NOMO-1 (cell line): ENCODE measurements around the gene PHACTR1.
A peak's percentile ranks its signal among the peaks of the same experiment; 100 is the strongest.

Experiments
- DNase-seq, 2 experiments: peaks; one replicate each; lab custom pipeline; 2025; ENCODE audit not compliant: unreplicated experiment in 2 of 2; lab: John Stamatoyannopoulos, UW

Gene PHACTR1

GRCh38 chr6:13273202-13273930, 556.8 kb downstream of the PHACTR1 start:
- peak in 1 of 2 experiments; percentile 35 for DNase-seq

DNA sequence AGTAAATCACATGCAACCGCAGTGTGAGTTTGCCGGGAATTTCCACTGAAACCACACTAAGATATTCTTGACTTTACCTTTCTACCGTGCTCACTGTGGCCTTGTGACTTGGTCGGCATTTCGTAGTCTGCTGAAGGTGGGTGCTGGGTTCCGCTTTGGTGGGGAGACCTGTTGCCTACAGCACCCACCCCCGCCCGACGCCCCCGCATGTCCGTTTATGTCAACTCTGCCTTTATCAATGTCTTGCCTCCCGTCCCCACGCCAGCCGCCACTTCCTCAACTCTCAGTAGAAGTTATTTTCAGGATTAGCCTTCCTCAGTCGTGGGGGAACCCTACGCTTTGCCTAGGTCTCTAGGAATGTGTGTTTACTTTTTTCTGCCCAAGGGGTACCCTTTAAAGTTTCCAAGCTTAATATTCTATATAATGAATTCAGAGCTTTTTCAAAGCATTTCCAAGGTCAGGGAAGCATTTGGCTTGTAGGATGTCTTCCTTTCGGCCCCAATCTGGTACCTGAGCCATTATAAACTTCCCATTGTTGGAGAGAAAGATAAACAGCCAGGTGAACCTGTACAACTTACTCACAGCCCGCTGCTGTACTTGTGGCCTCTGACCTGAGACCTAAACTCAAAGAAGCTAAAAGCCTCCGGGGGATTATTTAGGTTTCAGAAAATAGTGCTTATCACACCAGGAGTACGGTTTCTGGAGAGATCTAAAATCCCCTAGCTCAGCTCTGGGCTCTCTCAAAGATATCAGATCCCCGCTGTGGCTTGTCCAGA, 557.6 kb downstream of the PHACTR1 start:
- no peak for DNase-seq

GRCh38 chr6:13274707-13275434, 558.3 kb downstream of the PHACTR1 start:
- no peak for DNase-seq

DNA sequence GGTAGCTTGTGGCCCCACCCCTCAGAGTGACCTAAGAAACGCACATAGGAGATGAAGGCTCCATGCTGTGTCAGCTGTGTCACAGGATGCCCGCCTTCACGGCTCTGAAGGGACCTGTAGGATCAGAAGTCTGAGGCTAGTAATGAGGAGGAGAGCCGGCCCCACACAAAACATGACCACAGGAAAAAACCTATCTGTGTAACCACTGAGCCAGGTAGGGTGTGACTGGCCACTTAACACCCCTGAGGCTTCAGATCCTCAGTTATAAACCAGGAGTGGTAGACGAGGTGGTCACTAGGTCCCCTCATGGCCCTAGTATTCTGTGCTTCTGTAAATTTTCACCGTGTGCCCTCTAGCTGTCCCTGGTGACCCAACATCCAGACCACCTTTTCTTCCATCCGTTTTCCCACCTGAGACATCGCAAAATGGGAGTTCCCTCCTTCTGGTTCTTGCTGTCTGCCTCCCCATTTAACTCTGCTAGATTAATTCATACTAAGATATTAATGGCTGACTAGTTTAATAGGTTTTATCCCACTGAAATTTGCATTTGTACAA, 558.9 kb downstream of the PHACTR1 start:
- DNase-seq: no peak

DNA sequence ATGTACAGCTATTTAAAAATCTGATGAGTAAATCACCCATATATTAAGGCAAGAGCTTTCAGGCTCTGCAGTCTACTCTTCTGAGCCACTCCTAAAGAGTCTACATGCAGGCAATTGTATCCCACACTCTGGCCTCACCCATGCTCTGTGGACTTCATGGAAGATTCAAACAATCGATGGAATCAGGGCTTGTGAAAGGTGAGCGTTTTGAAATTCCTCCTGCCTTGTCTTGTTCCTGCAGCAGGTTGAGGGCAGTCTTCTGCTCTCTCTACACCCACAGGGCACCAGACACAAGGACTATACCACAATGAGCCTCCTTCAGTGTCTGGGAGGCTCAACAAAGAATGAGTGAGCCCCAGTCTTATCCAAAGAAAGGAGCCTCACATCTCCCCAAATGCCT, 560.7 kb downstream of the PHACTR1 start:
- DNase-seq: no peak

DNA sequence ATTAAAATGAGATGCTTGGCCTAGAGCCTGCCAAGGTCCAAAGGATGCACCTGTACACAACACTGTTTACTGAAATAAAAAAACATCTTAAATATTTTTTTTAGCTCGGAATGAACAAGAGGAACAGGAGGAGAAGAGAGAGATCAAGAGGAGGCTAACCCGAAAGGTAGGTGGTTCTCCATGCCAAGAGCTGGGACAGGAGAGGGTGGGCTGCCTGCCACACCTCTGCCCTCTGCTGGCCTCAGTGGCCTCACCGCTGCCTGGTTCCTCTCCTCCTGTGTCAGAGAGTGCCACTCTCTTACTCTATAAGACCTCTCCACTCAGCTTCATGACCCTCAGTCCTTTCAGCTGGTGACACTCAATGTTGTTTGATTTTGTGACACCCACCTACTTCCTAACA, 561.6 kb downstream of the PHACTR1 start:
- DNase-seq: no peak

- no peak for DNase-seq
Observed at GRCh38 chr6:13278991-13279390, 562.4 kb downstream of the PHACTR1 start.

GRCh38 chr6:13280254-13280653, 563.7 kb downstream of the PHACTR1 start:
- no peak for DNase-seq

DNA sequence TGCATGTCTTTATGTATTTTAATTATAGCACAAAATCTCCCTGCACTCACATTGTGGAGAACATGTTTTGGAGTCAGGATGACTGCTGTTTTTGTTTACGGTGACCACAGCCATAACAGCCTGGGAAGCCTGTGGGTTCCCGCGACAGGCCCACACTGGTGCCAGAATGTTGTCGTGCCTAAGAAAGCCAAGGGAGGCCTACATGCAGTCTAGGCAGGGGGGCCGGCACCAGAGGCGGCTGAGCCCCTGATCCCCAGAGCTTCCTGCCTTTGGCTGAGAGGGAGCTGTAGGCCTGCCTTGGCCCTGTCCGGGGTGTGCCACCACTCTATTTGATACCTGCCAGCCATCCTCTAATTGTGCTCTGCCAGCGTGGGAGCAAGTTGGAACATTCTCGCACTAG, 565.1 kb downstream of the PHACTR1 start:
- DNase-seq: no peak

DNA sequence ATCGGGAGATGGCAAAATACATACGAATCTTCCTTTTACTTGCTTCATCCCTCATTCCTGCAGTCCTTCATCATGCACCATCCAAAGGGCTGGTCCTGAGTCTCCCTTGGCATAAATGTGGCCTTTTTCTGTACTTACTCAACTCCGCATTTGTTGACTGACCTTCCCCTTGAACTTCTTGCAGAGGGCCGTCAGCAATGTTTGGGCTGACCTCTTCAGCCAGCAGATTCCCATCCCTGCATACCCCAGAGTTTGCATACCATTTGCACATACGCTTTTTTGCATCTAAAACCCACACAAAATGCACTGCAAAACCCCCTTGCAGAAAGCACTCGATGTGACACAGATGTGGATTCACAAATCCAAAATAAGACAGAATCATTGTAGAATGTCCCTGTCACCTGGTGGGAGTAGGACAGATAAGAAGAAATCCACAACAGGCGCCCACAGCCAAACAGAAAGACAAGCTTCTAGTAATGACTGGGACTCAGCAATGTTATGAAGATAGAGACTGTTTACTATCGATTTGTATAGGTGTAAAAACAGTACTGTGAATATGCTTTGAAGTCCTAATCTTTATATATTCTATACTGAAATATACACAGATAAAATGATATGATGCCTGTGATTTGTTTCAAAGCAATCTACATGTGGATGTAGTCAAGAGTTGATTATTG, 566.0 kb downstream of the PHACTR1 start:
- no peak for DNase-seq

DNA sequence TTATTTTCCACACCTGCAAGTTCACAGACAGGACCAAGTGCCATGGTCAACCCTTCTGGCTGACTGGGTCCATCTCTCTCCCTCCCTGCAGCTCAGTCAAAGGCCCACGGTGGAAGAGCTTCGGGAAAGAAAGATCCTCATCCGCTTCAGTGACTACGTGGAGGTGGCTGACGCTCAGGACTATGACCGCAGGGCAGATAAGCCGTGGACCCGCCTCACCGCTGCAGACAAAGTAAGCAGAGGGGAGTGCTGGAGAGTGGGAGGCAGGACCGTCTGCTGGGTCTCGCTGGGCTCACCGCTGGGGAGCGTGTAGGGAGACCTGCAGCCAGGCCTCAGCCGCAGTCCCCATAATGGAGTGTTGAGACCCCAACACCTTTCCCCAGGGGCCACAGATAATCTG, 566.8 kb downstream of the PHACTR1 start:
- DNase-seq: no peak

DNA sequence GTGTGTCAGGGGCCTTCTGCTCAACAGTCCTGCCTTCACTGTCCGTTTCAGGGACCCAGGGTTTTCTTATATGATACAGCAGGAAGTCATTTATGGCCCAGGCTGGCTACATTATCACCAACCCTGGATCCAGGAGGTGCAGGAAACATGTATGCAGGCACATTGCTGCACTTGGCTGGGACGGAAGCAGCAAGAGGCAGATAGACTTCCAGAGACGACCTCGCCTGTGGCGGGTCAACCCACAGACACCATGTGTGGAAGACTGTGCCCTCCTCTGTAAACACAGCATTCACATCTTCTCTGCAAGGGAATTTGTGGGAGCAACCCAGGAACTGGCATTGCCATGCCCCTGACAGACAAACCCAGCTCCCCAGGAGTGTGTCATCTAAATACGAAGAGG, 568.1 kb downstream of the PHACTR1 start:
- no peak for DNase-seq

- peak in 1 of 2 experiments; percentile 19 for DNase-seq
Observed at GRCh38 chr6:13285705-13286104, 569.1 kb downstream of the PHACTR1 start.

GRCh38 chr6:13286181-13286580, 569.6 kb downstream of the PHACTR1 start:
- DNase-seq: peak in 1 of 2 experiments; percentile 45

GRCh38 chr6:13287104-13287503, 570.5 kb downstream of the PHACTR1 start:
- no peak for DNase-seq

GRCh38 chr6:13288481-13288880, 571.9 kb downstream of the PHACTR1 start:
- no peak for DNase-seq

DNA sequence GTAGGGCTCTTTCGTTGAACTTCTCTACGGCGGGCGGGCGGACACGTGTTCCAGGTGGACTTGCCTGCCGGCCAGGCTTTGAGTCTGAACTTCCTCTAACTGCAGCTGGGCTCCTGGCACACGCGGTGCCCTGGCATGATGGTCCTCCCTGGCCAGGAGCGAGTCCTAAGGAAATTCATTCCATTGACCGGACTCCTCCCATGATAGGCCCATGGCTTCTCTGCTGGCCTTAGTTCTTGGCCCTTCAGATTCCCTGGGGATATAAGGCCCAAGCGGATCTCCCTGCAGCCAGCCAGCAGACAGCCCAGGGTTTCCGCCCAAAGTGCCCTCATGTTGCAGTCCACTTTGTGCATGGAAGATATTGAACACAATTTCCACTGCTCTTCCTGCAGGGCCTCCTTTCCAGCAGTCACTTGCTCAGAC, 572.4 kb downstream of the PHACTR1 start:
- no peak for DNase-seq

DNA sequence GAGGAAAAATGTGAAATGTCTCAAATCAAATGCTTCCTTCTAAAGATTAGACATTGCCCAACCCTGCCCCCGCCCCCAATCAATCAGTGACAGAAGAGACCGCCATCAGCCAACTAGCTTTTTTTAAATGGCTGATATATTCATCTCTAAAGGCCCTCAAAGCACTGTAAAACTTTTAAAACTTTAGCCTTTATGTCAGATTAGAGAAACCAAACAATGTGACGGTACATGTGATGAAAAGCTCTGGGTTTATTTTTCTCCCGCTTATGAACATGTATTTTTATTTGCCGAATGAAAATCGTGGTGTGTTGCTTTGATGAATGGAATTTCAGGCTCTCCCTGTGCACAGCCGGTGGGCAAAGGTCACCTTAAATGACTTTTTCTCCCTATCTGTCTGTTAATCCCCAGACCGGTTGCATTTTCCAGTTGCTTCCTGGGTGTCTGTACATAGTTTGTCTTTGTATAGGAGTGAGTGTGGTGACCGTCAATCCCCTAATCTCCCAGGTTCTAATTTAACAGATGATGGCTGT, 573.3 kb downstream of the PHACTR1 start:
- DNase-seq: no peak

DNA sequence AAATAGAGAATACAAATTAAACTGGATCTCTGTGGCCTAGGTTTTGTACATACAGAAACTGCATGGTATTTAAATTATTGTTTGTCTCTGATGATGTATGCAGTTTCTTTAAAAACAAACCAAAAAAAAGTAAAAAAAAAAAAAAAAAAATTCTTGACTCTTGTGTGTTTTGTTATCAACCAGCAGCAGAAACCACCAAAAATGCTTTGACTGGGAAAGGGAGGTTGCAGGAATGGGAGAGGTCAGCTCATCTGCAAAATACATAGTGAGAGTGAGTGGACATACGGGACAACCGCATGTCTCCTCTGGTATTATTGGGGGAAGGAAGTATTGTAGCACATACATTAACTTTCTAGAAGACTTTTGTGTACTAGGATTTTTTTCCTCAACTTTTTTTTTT, 573.8 kb downstream of the PHACTR1 start:
- no peak for DNase-seq

- no peak for DNase-seq
Observed at GRCh38 chr6:13292774-13293173, 576.2 kb downstream of the PHACTR1 start.
